ENCODE data around the gene FBXO47.

FBXO47 gene

GRCh38 chr17:38904892-38905291 lies 62.3 kb downstream of the FBXO47 start:
- H3K4me3 ChIP-seq (ENCODE audit: control insufficient read depth, low read depth, low read length), result no peak overlapping the region
- TF ChIP-seq CTCF (conservative IDR thresholded peaks at IDR 0.05; ENCODE audit: control insufficient read depth, insufficient read depth, low read depth, low read length), result no peak
- DNase-seq (ENCODE audit: low read depth), result no peak

DNA sequence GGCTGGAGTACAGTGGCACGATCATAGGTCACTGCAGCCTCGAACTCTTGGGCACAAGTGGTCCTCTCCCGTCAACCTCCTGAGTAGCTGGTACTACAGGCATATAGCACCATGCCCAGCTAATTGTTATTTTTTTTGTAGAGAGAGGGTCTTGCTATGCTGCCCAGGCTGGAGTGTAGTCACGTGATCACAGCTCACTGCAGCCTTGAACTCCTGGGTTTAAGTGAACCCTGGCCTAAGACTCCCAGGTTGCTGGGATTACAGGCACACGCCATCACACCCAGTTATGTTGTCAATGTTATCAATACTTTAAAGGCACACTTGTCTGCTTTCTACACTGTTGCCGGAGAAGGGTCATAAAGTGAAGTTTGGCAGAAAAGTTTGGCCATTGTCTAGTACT lies 63.8 kb downstream of the FBXO47 start:
- TF ChIP-seq CTCF (conservative IDR thresholded peaks at IDR 0.05; ENCODE audit: control insufficient read depth, insufficient read depth, low read depth, low read length), result no peak
- DNase-seq (ENCODE audit: low read depth), result no peak
- H3K4me3 ChIP-seq (ENCODE audit: control insufficient read depth, low read depth, low read length), result no peak overlapping the region

- peak; percentile 98 for DNase-seq (ENCODE audit: low read depth)
- H3K4me3 ChIP-seq (ENCODE audit: control insufficient read depth, low read depth, low read length), result peak overlapping the region; percentile 6
- TF ChIP-seq CTCF (conservative IDR thresholded peaks at IDR 0.05; ENCODE audit: control insufficient read depth, insufficient read depth, low read depth, low read length), result no peak
Measured at GRCh38 chr17:38900978-38901656, 66.1 kb downstream of the FBXO47 start.

DNA sequence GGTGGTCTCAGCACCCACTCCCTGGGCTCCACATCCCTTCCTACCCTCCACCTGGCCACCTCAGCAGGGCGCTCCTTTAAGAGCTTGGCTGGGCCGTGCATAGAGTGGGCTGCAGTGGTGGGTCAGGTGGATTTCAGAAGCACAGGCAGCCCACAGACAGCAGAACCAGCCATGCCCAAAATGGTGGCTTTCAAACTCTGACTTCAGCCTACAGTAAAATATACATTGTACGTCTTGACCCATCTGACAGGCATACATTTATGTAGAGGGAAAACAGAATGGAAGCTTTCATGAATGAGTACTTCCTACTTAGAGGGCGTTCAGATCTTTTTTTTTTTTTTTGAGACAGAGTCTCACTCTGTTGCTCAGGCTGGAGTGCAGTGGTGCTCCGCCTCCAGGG lies 67.8 kb downstream of the FBXO47 start:
- no peak for DNase-seq (ENCODE audit: low read depth)
- no peak overlapping the region for H3K4me3 ChIP-seq (ENCODE audit: control insufficient read depth, low read depth, low read length)
- TF ChIP-seq CTCF (conservative IDR thresholded peaks at IDR 0.05; ENCODE audit: control insufficient read depth, insufficient read depth, low read depth, low read length), result no peak

DNA sequence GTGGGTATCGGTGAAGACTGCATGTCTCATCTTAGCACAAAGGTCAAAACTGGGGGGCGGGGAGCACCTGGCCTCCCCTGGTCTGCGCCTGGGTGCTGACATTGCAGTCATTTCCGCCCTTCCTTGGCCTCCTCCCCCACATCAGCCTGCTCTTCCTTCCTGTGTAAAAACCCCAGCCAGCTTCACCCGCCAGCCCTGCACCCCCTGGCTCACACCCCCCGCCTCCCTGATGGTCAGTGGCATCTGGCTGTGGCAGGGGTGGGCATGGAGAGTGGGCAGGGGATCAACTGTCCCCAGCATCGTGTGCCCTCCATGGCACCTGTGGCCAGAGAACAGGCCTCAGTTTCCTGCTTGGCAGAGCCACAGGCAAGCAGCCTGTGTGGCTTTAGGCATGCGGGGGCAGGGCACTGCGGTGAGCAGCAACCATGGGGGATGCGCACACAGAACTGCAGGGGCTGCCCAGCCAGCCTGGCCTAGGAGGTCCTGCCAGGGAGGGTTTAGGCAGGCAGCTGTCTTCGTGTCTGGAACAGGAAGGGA lies 68.3 kb downstream of the FBXO47 start:
- no peak overlapping the region for H3K4me3 ChIP-seq (ENCODE audit: control insufficient read depth, low read depth, low read length)
- peak; percentile 53 for DNase-seq (ENCODE audit: low read depth)
- no peak for TF ChIP-seq CTCF (conservative IDR thresholded peaks at IDR 0.05; ENCODE audit: control insufficient read depth, insufficient read depth, low read depth, low read length)

DNA sequence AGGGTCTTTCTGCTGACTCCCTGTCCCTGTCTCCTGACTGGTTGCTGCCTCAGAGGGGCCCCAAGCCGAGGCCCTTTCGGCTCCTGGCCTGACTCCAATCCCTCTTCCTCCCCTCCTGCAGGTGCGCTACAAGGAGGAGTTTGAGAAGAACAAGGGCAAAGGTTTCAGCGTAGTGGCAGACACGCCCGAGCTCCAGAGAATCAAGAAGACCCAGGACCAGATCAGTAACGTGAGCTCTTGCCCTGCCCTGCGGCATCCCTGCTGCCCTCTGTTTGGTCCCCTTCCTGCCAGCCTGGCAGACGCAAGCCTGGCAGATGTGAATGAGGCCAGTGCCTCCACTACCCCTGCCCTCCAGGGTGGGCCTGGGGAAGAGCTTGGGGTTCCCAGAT lies 68.9 kb downstream of the FBXO47 start:
- no peak overlapping the region for H3K4me3 ChIP-seq (ENCODE audit: control insufficient read depth, low read depth, low read length)
- no peak for DNase-seq (ENCODE audit: low read depth)
- no peak for TF ChIP-seq CTCF (conservative IDR thresholded peaks at IDR 0.05; ENCODE audit: control insufficient read depth, insufficient read depth, low read depth, low read length)

Measured in fibroblast of mammary gland (primary cell).